GM23248 (cell line): ENCODE data around the gene TRIM63.

Source experiments
- EZH2 ChIP-seq: fragments of 200-600 bp; sonication (generic); IDR thresholded peaks from 2 replicates; pipeline ENCODE4 v1.6.1; 2018; ENCODE audit warnings: antibody characterized with exemption, mild to moderate bottlenecking; ENCODE audit not compliant: insufficient read depth, poor library complexity, severe bottlenecking
- EZH2phosphoT487 ChIP-seq: fragments of 200-600 bp; sonication (generic); IDR thresholded peaks from 2 replicates; pipeline ENCODE4 v1.6.1; 2018; ENCODE audit warnings: antibody characterized with exemption, moderate library complexity, mild to moderate bottlenecking, low read depth; ENCODE audit not compliant: insufficient read depth

- TF ChIP-seq EZH2 (no peak), EZH2phosphoT487 (no peak)
Observed at GRCh38 chr1:26029054-26029863, 38.2 kb downstream of the TRIM63 start.
